Measurements from ENCODE around the gene CRTC3. TPM values are rescaled to one million over a fixed set of nuclear protein-coding genes. Genes with fewer than 3 reads are reported as not detected.
"Not testable (repeated sequence)": the region's sequence is repeated elsewhere in the genome, so short reads cannot be mapped to it uniquely, and the experiment has no call there.

Gene CRTC3
- total and polyA plus RNA-seq, 2 of the 4 experiments (the other 2 are of a cell fraction) = 4.7 to 14.8 TPM

DNA sequence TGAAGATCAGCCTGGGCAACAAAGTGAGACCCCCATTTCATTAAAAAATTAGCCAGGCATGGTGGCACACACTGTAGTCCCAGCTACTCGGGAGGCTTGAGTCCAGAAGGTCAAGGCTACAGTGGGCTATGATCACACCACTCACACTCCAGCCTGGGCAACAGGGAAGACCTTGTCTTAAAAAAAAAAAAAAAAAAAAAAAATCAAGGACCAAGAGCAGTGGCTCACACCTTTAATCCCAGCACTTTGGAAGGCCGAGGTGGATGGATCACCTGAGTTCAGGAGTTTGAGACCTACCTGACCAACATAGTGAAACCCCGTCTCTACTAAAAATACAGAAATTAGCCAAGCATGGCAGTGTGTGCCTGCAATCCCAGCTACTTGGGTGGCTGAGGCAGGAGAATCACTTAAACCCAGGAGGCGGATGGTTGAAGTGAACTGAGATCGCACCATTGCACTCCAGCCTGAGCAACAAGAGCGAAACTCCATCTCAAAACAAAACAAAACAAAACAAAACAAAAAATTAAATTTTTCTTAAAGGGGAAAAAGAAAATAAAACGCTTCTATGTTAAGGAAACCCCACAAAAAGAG is 138.1 kb downstream of the CRTC3 start:
- H3K27me3 ChIP-seq (ENCODE audit: control insufficient read depth, insufficient read depth, low read length); dilution Hi-C loops (cut with HindIII; ENCODE audit: low sequenced_read_pairs, unreplicated experiment); H2AK5ac ChIP-seq (ENCODE audit: low read depth, low read length); H3K27ac ChIP-seq (ENCODE audit: insufficient read depth, low read length); H4K8ac ChIP-seq (ENCODE audit: low read depth in 2 of 2, low read length in 2 of 2); in situ Hi-C loops (cut with MboI; ENCODE audit: low sequenced_read_pairs); H3K4me2 ChIP-seq (ENCODE audit: low read depth, low read length); DNase-seq; H3K4ac ChIP-seq (ENCODE audit: low read depth, low read length); H2BK20ac ChIP-seq (ENCODE audit: low read depth, low read length); H3K18ac ChIP-seq (ENCODE audit: low read depth, low read length); H2AK9ac ChIP-seq (replicated peaks; ENCODE audit: low read depth, low read length, poor library complexity); H2AFZ ChIP-seq (replicated peaks; ENCODE audit: low read length, poor library complexity); H3K14ac ChIP-seq (replicated peaks; ENCODE audit: low read depth, low read length); H4K20me1 ChIP-seq (ENCODE audit: insufficient read depth, low read length); H3K36me3 ChIP-seq (ENCODE audit: control insufficient read depth, insufficient read depth, low read length); H3K56ac ChIP-seq (ENCODE audit: extremely low read depth, insufficient read depth, low read length); H3K79me1 ChIP-seq (ENCODE audit: low read depth in 1 of 2, low read length in 2 of 2); H2BK15ac ChIP-seq (ENCODE audit: low read depth, low read length); BruUV-seq (replicated peaks); intact Hi-C loops (cut with micrococcal nuclease); H3K9ac ChIP-seq (ENCODE audit: low read depth, low read length); H3K23ac ChIP-seq (ENCODE audit: low read depth, low read length); H3K4me3 ChIP-seq (ENCODE audit: insufficient read depth, low read depth, low read length); H4K91ac ChIP-seq (ENCODE audit: insufficient read depth, low read depth, low read length); H3K9me3 ChIP-seq (ENCODE audit: control insufficient read depth, insufficient read depth, low read length); ATAC-seq (ENCODE audit: low read depth); POLR2A ChIA-PET (ENCODE audit: unreplicated experiment); H2BK5ac ChIP-seq (ENCODE audit: low read depth, low read length, poor library complexity, severe bottlenecking); H2BK120ac ChIP-seq (ENCODE audit: low read depth, low read length); H3K9me1 ChIP-seq (ENCODE audit: insufficient read depth, low read length); H4K5ac ChIP-seq (ENCODE audit: low read depth, low read length): not testable (repeated sequence)
- no CpG with 5 or more reads among the region's 7 CpGs for WGBS, 2 experiments (ENCODE audit: extremely low coverage in 2 of 2, insufficient read length in 1 of 2)
- CTCF ChIA-PET = interaction anchor here (1.0 kb wide), 1 partner anchor 9 kb away, joined by 5 read pairs; no protein-coding TSS in a partner anchor
- H3K4me1 ChIP-seq (ENCODE audit: control insufficient read depth, insufficient read depth, low read length) = peaks cover 10% of the 10 kb centered on the region

DNA sequence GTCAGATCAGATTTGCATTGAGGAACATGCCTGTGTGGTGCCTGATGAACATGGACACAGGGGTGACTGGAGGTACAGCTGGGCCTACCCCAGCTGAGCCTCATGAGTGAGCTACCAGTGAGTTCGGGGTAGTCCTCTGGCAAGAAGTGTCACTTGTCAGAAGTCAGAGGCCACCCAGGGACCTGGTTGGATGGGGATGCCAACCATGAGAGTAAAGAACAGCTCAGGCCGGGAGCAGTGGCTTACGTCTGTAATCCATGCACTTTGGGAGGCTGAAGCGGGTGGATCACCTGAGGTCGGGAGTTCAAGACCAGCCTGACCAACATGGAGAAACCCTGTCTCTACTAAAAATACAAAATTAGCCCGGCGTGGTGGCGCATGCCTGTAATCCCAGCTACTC is 140.9 kb downstream of the CRTC3 start:
- in situ Hi-C loops (cut with MboI; ENCODE audit: low sequenced_read_pairs); H3K14ac ChIP-seq (replicated peaks; ENCODE audit: low read depth, low read length); H3K9me1 ChIP-seq (ENCODE audit: insufficient read depth, low read length); H3K56ac ChIP-seq (ENCODE audit: extremely low read depth, insufficient read depth, low read length); ATAC-seq (ENCODE audit: low read depth); H3K4ac ChIP-seq (ENCODE audit: low read depth, low read length); H3K4me1 ChIP-seq (ENCODE audit: control insufficient read depth, insufficient read depth, low read length); H3K79me1 ChIP-seq (ENCODE audit: low read depth in 1 of 2, low read length in 2 of 2); H2BK120ac ChIP-seq (ENCODE audit: low read depth, low read length); H2AK5ac ChIP-seq (ENCODE audit: low read depth, low read length); H2AFZ ChIP-seq (replicated peaks; ENCODE audit: low read length, poor library complexity); BruUV-seq (replicated peaks); H4K91ac ChIP-seq (ENCODE audit: insufficient read depth, low read depth, low read length); H3K4me3 ChIP-seq (ENCODE audit: insufficient read depth, low read depth, low read length); H3K36me3 ChIP-seq (ENCODE audit: control insufficient read depth, insufficient read depth, low read length); H3K27ac ChIP-seq (ENCODE audit: insufficient read depth, low read length); H2BK15ac ChIP-seq (ENCODE audit: low read depth, low read length); intact Hi-C loops (cut with micrococcal nuclease); H3K4me2 ChIP-seq (ENCODE audit: low read depth, low read length); H2AK9ac ChIP-seq (replicated peaks; ENCODE audit: low read depth, low read length, poor library complexity); dilution Hi-C loops (cut with HindIII; ENCODE audit: low sequenced_read_pairs, unreplicated experiment); H3K23ac ChIP-seq (ENCODE audit: low read depth, low read length); DNase-seq; H3K27me3 ChIP-seq (ENCODE audit: control insufficient read depth, insufficient read depth, low read length); H4K5ac ChIP-seq (ENCODE audit: low read depth, low read length); H2BK5ac ChIP-seq (ENCODE audit: low read depth, low read length, poor library complexity, severe bottlenecking); H4K20me1 ChIP-seq (ENCODE audit: insufficient read depth, low read length); H3K9ac ChIP-seq (ENCODE audit: low read depth, low read length); H2BK20ac ChIP-seq (ENCODE audit: low read depth, low read length); POLR2A ChIA-PET (ENCODE audit: unreplicated experiment); H4K8ac ChIP-seq (ENCODE audit: low read depth in 2 of 2, low read length in 2 of 2); H3K9me3 ChIP-seq (ENCODE audit: control insufficient read depth, insufficient read depth, low read length); H3K18ac ChIP-seq (ENCODE audit: low read depth, low read length): not testable (repeated sequence)
- 100% methylated on average over 1 of the region's 8 CpGs; no CpG with 5 or more reads in 1 of the 2 experiments for WGBS, 2 experiments (ENCODE audit: extremely low coverage in 2 of 2, insufficient read length in 1 of 2)
- CTCF ChIA-PET = interaction anchor here (1.1 kb wide), 1 partner anchor 215 kb away, joined by 3 read pairs; no protein-coding TSS in a partner anchor
